ENCODE results near the gene IL12RB1. TPM values are rescaled to one million over a fixed set of nuclear protein-coding genes. Genes with fewer than 3 reads are reported as not detected.
"Not testable (repeated sequence)": the region's sequence is repeated elsewhere in the genome, so short reads cannot be mapped to it uniquely, and the experiment has no call there.

IL12RB1 gene
- total and polyA plus RNA-seq, 10 donors, result 9.9 to 31.6 (median 24.2) TPM

- intact Hi-C loops (cut with DNase I; ENCODE audit: low total_unique reads), result no loop called here
- H3K4me1 ChIP-seq, result peaks cover 20 to 98% (median 68%) of the 10 kb centered on the region in 6 donors
- H3K4me3 ChIP-seq, result peak overlapping the region in 7 of 8 donors; percentile 39 to 84 (median 63)
These were observed 22.6 kb upstream of the IL12RB1 start for GRCh38 chr19:18109341-18109732.

GRCh38 chr19:18108897-18109296 lies 22.2 kb upstream of the IL12RB1 start:
- no peak for TF ChIP-seq POLR2A (IDR thresholded peaks at IDR 0.05)
- no peak for TF ChIP-seq CTCF (IDR thresholded peaks at IDR 0.05 in 8 of 11, conservative IDR thresholded peaks at IDR 0.05 in 3 of 11)
- TF ChIP-seq POLR2AphosphoS5 (IDR thresholded peaks at IDR 0.05), result no peak
- peaks cover 21 to 100% (median 72%) of the 10 kb centered on the region in 6 donors for H3K4me1 ChIP-seq
- WGBS, 5 donors, result 72 to 91% (median 75%) methylated on average over 2 of the region's 2 CpGs
- H3K9me3 ChIP-seq, result no peaks in the 10 kb centered on the region
- H3K27me3 ChIP-seq (replicated peaks in 1 of 7), result peaks cover 0 to 12% (median 0%) of the 10 kb centered on the region in 7 donors
- no peak overlapping the region for H3K4me3 ChIP-seq
- peaks cover 0 to 32% (median 3%) of the 10 kb centered on the region in 6 donors for H3K36me3 ChIP-seq
- intact Hi-C loops (cut with DNase I; ENCODE audit: low total_unique reads), result no loop called here
- peak overlapping the region in 6 of 8 donors; percentile 78 to 98 (median 90) for H3K27ac ChIP-seq
- no peak for DNase-seq

More at GRCh38 chr19:18109341-18109732, 22.6 kb upstream of the IL12RB1 start:
- no peak for DNase-seq
- H3K27ac ChIP-seq, result peak overlapping the region; percentile 32 to 98 (median 88)
- no peaks in the 10 kb centered on the region for H3K9me3 ChIP-seq
- H3K36me3 ChIP-seq, result peaks cover 0 to 36% (median 4%) of the 10 kb centered on the region in 6 donors
- WGBS, 5 donors, result 53 to 59% (median 54%) methylated on average over 11 to 12 of the region's 12 CpGs
- no peak for TF ChIP-seq POLR2A (IDR thresholded peaks at IDR 0.05)
- TF ChIP-seq POLR2AphosphoS5 (IDR thresholded peaks at IDR 0.05), result no peak
- TF ChIP-seq CTCF (IDR thresholded peaks at IDR 0.05 in 8 of 11, conservative IDR thresholded peaks at IDR 0.05 in 3 of 11), result no peak
- H3K27me3 ChIP-seq (replicated peaks in 1 of 7), result peaks cover 0 to 12% (median 0%) of the 10 kb centered on the region in 7 donors

DNA sequence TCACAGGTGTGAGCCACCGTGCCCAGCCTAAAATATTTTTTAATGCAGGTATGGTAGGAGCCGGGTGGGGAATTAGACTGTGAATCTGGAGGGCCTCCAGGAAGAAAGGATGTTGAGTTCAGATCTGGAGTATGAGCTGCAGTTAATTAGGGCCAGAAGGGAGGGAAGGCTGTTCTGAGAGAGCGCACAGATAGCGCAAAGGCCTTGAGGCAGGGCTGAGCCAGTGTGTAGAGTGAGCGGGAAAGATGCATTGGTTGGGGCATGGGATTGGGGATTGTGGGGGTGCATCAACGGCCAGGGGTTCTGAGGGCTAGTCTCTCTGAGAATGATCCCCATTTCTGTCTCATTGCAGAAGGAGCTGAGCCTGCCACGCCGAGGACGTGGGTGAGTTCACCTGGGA lies 20.5 kb upstream of the IL12RB1 start:
- H3K4me1 ChIP-seq, result peaks cover 23 to 96% (median 67%) of the 10 kb centered on the region in 6 donors

GRCh38 chr19:18105259-18105658 lies 18.5 kb upstream of the IL12RB1 start:
- H3K9me3 ChIP-seq; intact Hi-C loops (cut with DNase I; ENCODE audit: low total_unique reads); H3K4me3 ChIP-seq; DNase-seq: not testable (repeated sequence)
- Histone ChIP-seq H3K27me3 (replicated peaks in 1 of 7) (peaks cover 0 to 14% (median 0%) of the 10 kb centered on the region in 7 donors), H3K4me1 (peaks cover 22 to 85% (median 56%) of the 10 kb centered on the region in 6 donors), H3K27ac (peak overlapping the region in 3 of 8 donors; percentile 77 to 86 (median 78)), H3K36me3 (peaks cover 0 to 11% (median 0%) of the 10 kb centered on the region in 6 donors)
- 75 to 87% (median 84%) methylated on average over 7 of the region's 7 CpGs for WGBS, 5 donors

More for the DNA sequence above, 20.5 kb upstream of the IL12RB1 start:
- no peak overlapping the region for H3K4me3 ChIP-seq
- peaks cover 0 to 18% (median 0%) of the 10 kb centered on the region in 6 donors for H3K36me3 ChIP-seq
- H3K27ac ChIP-seq, result peak overlapping the region in 6 of 8 donors; percentile 51 to 98 (median 89)
- intact Hi-C loops (cut with DNase I; ENCODE audit: low total_unique reads), result no loop called here
- H3K9me3 ChIP-seq, result no peaks in the 10 kb centered on the region
- peaks cover 0 to 12% (median 0%) of the 10 kb centered on the region in 7 donors for H3K27me3 ChIP-seq (replicated peaks in 1 of 7)
- 86 to 96% (median 88%) methylated on average over 9 of the region's 9 CpGs for WGBS, 5 donors
- no peak for DNase-seq
- TF ChIP-seq CTCF (IDR thresholded peaks at IDR 0.05 in 8 of 11, conservative IDR thresholded peaks at IDR 0.05 in 3 of 11) (no peak), POLR2A (IDR thresholded peaks at IDR 0.05) (no peak), POLR2AphosphoS5 (IDR thresholded peaks at IDR 0.05) (no peak)
